AG10803 (cell line): ENCODE results near the gene PCDHB13.
"Not testable (repeated sequence)": the region's sequence is repeated elsewhere in the genome, so short reads cannot be mapped to it uniquely, and the experiment has no call there.

Experiments
- DNase-seq: peaks from one replicate; pipeline ENCODE4 v3.0.0; 2010; ENCODE audit warnings: low read depth
- H3K4me3 ChIP-seq: 2 replicates; pipeline ENCODE4 v1.5.1; 2011; ENCODE audit warnings: mild to moderate bottlenecking, low read length, control low read depth
- TF ChIP-seq, protein P1 (sequence below): conservative IDR thresholded peaks from 2 replicates; pipeline ENCODE4 v1.5.1; 2011; ENCODE audit warnings: mild to moderate bottlenecking, low read length, control low read depth, inconsistent platforms

The PCDHB13 gene

DNA sequence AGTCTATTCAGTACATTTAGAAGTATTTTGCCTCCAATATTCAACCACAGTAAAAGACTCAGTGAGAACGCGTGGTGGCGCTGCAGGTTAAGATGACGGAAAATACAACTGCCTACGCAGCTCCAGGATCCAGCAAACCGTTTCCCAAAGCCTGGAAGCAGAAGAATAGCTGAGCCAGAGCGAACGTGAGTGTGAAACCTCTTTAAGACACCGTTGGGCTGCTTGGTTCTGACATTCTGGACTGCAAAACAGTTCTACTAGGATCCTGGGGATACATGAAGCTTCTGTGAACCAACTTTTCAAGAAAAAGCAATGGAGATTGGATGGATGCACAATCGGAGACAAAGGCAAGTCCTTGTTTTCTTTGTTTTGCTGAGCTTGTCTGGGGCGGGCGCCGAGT is 31.5 kb upstream of the PCDHB13 start, which contains the start of gene PCDHB16:
PCDHB16 (plus strand) TSS at position 140 of the 400 bp plus-strand sequence; CDS start at position 313, 173 bp downstream.
- peak within 1 kb of the TSS; percentile 43 for H3K4me3 ChIP-seq
- DNase-seq, result peak; percentile 35
- TF ChIP-seq, protein P1, sequence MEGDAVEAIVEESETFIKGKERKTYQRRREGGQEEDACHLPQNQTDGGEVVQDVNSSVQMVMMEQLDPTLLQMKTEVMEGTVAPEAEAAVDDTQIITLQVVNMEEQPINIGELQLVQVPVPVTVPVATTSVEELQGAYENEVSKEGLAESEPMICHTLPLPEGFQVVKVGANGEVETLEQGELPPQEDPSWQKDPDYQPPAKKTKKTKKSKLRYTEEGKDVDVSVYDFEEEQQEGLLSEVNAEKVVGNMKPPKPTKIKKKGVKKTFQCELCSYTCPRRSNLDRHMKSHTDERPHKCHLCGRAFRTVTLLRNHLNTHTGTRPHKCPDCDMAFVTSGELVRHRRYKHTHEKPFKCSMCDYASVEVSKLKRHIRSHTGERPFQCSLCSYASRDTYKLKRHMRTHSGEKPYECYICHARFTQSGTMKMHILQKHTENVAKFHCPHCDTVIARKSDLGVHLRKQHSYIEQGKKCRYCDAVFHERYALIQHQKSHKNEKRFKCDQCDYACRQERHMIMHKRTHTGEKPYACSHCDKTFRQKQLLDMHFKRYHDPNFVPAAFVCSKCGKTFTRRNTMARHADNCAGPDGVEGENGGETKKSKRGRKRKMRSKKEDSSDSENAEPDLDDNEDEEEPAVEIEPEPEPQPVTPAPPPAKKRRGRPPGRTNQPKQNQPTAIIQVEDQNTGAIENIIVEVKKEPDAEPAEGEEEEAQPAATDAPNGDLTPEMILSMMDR, result peak; percentile 39

DNA sequence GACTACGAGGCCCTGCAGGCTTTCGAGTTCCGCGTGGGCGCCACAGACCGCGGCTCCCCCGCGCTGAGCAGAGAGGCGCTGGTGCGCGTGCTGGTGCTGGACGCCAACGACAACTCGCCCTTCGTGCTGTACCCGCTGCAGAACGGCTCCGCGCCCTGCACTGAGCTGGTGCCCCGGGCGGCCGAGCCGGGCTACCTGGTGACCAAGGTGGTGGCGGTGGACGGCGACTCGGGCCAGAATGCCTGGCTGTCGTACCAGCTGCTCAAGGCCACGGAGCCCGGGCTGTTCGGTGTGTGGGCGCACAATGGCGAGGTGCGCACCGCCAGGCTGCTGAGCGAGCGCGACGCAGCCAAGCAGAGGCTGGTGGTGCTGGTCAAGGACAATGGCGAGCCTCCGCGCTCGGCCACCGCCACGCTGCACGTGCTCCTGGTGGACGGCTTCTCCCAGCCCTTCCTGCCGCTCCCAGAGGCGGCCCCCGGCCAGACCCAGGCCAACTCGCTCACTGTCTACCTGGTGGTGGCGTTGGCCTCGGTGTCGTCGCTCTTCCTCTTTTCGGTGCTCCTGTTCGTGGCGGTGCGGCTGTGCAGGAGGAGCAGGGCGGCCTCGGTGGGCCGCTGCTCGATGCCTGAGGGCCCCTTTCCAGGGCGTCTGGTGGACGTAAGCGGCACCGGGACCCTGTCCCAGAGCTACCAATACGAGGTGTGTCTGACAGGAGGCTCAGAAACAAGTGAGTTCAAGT is 29.4 kb upstream of the PCDHB13 start:
- H3K4me3 ChIP-seq, DNase-seq: not testable (repeated sequence)

DNA sequence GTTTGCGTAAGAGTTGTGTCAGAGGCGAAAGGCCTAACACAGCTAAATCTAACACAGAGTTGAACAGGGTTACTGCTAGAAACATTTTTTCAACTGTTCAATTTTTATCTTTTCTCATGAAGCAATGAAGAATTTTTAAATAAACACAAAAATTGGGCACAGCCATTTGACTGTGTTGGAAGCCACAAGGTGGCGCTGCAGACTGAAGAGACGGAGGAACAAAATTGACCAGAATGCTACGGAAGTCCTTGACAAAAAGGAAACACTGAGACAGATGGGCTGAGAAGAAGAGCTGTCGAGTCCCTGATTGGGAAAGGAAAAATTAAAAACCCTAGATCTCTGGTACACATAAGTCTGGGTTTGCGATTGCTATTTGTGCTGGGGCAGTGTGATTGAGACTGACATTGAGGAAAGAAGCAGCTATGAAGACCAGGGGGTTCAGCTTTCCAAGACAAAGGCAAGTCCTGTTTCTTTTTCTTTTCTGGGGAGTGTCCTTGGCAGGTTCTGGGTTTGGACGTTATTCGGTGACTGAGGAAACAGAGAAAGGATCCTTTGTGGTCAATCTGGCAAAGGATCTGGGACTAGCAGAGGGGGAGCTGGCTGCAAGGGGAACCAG is 26.7 kb upstream of the PCDHB13 start, which contains the start of gene PCDHB9:
PCDHB9 (plus strand) TSS at position 265 of the 616 bp plus-strand sequence; CDS start at position 423, 158 bp downstream.
- DNase-seq, result peak; percentile 25
- H3K4me3 ChIP-seq, result peak within 1 kb of the TSS; percentile 49
- TF ChIP-seq, protein P1, result peak; percentile 56

DNA sequence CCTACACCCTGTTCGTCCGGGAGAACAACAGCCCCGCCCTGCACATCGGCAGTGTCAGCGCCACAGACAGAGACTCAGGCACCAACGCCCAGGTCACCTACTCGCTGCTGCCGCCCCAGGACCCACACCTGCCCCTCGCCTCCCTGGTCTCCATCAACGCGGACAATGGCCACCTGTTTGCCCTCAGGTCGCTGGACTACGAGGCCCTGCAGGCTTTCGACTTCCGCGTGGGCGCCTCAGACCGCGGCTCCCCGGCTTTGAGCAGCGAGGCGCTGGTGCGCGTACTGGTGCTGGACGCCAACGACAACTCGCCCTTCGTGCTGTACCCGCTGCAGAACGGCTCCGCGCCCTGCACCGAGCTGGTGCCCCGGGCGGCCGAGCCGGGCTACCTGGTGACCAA is 25.0 kb upstream of the PCDHB13 start:
- H3K4me3 ChIP-seq, DNase-seq: not testable (repeated sequence)

DNA sequence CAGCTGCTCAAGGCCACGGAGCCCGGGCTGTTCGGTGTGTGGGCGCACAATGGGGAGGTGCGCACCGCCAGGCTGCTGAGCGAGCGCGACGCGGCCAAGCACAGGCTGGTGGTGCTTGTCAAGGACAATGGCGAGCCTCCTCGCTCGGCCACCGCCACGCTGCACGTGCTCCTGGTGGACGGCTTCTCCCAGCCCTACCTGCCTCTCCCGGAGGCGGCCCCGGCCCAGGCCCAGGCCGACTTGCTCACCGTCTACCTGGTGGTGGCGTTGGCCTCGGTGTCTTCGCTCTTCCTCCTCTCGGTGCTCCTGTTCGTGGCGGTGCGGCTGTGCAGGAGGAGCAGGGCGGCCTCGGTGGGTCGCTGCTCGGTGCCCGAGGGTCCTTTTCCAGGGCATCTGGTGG is 24.6 kb upstream of the PCDHB13 start:
- not testable (repeated sequence) for H3K4me3 ChIP-seq, DNase-seq

DNA sequence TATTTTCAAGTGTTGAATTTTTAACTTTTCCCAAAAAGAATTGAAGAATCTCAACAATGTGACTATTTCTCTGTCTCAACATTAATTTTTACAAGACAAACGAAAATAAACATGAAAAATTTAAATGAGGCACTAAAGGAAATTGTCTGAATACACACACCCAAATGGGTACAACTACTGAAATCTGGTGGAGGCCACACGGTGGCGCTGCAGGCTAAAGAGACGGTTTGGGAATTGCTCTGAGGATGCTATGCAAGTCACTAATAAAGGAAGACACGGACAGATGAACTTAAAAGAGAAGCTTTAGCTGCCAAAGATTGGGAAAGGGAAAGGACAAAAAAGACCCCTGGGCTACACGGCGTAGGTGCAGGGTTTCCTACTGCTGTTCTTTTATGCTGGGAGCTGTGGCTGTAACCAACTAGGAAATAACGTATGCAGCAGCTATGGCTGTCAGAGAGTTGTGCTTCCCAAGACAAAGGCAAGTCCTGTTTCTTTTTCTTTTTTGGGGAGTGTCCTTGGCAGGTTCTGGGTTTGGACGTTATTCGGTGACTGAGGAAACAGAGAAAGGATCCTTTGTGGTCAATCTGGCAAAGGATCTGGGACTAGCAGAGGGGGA is 21.5 kb upstream of the PCDHB13 start, which contains the start of gene PCDHB10:
PCDHB10 (plus strand) TSS at position 244 of the 616 bp plus-strand sequence; CDS start at position 444, 200 bp downstream.
- DNase-seq, result peak; percentile 8
- TF ChIP-seq, protein P1, result peak; percentile 46
- no peak within 1 kb of the TSS; the same call in 1 of the 2 replicates for H3K4me3 ChIP-seq

DNA sequence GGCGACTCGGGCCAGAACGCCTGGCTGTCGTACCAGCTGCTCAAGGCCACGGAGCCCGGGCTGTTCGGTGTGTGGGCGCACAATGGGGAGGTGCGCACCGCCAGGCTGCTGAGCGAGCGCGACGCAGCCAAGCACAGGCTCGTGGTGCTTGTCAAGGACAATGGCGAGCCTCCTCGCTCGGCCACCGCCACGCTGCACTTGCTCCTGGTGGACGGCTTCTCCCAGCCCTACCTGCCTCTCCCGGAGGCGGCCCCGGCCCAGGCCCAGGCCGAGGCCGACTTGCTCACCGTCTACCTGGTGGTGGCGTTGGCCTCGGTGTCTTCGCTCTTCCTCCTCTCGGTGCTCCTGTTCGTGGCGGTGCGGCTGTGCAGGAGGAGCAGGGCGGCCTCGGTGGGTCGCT is 19.4 kb upstream of the PCDHB13 start:
- H3K4me3 ChIP-seq, DNase-seq: not testable (repeated sequence)

DNA sequence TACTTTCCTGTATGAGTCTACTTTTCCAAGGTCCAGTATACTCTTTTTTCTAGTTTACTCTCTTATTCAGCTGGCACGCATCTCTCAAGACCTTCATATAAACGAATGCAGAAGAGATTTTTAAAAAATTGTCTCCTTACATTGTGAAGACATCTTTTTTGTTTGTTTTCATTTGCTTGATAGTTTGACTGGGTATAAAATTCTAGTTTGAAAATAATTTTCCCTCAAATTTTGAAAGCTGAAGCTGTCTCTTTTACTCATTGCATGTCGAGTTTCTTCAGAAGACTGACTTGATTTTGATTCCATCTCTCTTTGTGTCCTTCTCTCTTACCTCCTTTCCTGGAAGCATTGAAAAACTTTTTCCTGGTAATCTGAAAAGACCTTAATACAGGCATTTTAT is 17.4 kb upstream of the PCDHB13 start:
- no peak for DNase-seq
- H3K4me3 ChIP-seq, result no peak overlapping the region
- TF ChIP-seq, protein P1, result no peak
